Kidney (tissue), 14 donors: ENCODE measurements around the gene HSPA5. TPM values are rescaled to one million over a fixed set of nuclear protein-coding genes. Genes with fewer than 3 reads are reported as not detected.

Experiments
- DNase-seq, 5 donors: peaks; one replicate each; pipeline ENCODE4 v3.0.0-alpha.2; 2013 to 2020
- FAIRE-seq: peaks from 2 replicates; lab custom pipeline; 2012; peaks lifted over from hg19 to GRCh38; lab: Jason Lieb, UNC
- H3K27ac ChIP-seq, 2 donors: one replicate each; pipeline ENCODE4 v1.7.0; 2013; ENCODE audit warnings: low read depth in 2 of 2, low read length in 2 of 2, inconsistent platforms in 1 of 2
- H3K27me3 ChIP-seq: one replicate; pipeline ENCODE4 v1.7.1; 2013; ENCODE audit warnings: low read length, inconsistent platforms; ENCODE audit not compliant: control insufficient read depth, insufficient read depth
- H3K36me3 ChIP-seq, 3 donors: one replicate each; pipeline versions ENCODE4 v1.7.0 to v1.7.1; 2013; ENCODE audit warnings: low read length in 3 of 3, control low read depth in 1 of 3, inconsistent platforms in 1 of 3; ENCODE audit not compliant: insufficient read depth in 3 of 3, control insufficient read depth in 2 of 3
- H3K4me1 ChIP-seq, 3 donors: one replicate each; pipeline versions ENCODE4 v1.7.0 to v1.7.1; 2013; ENCODE audit warnings: low read length in 3 of 3, inconsistent platforms in 1 of 3, low read depth in 1 of 3; ENCODE audit not compliant: control insufficient read depth in 2 of 3, insufficient read depth in 2 of 3
- H3K4me3 ChIP-seq, 3 donors: one replicate each; pipeline versions ENCODE4 v1.7.0 to v1.8.1; 2013; ENCODE audit warnings: low read length in 3 of 3, control low read depth in 1 of 3, inconsistent platforms in 1 of 3
- H3K9ac ChIP-seq, 3 donors: one replicate each; pipeline versions ENCODE4 v1.7.0 to v1.7.1; 2013; ENCODE audit warnings: low read length in 3 of 3, control low read depth in 1 of 3, inconsistent platforms in 1 of 3
- H3K9me3 ChIP-seq, 3 donors: one replicate each; pipeline versions ENCODE4 v1.7.0 to v1.7.1; 2013; ENCODE audit warnings: low read length in 3 of 3, control low read depth in 1 of 3, inconsistent platforms in 1 of 3; ENCODE audit not compliant: control insufficient read depth in 2 of 3, insufficient read depth in 1 of 3
- CTCF ChIP-seq: IDR thresholded peaks from 3 replicates; pipeline ENCODE4 v1.5.1; 2012; ENCODE audit warnings: mild to moderate bottlenecking, moderate library complexity, borderline replicate concordance; ENCODE audit not compliant: insufficient read depth; ENCODE audit errors: extremely low read depth
- intact Hi-C: fragments of 100-400 bp; cut with DNase I; formaldehyde crosslinking; loops from one replicate; pipeline ENCODE4 v1.11.1; 2022
- polyA plus RNA-seq: library from polyadenylated mRNA; stranded (reverse); fragments of 350-450 nt; fragmentation: Illumina TruSeq; extraction: RNeasy Lipid Tissue Mini Kit (QIAGEN cat#74804); gene quantifications from one replicate; pipeline ENCODE4 v1.2.3, GENCODE V29; 2014; ENCODE audit warnings: low read depth, low replicate concordance; ENCODE audit not compliant: insufficient read depth
- total RNA-seq: library from RNA; stranded (reverse); fragmentation: NEBNext Ultra II Directional; extraction: Animal tissue kit (Norgen Biotek cat#: 25700); gene quantifications from one replicate; pipeline ENCODE4 v1.2.1, GENCODE V29; 2021
- donor health status: control.
- donor health status: control.
- donor health status: control.
- donor health status: control.
- donor health status: control.
- donor health status: DM: yes; HTN: yes; CAD: no.
- donor health status: Normal renal cell carcinoma (clear cell type).

Gene HSPA5
- total and polyA plus RNA-seq, 2 donors from 2014 or later, result 289 to 358 TPM

GRCh38 chr9:125254231-125254630 lies 13.1 kb upstream of the HSPA5 start:
- intact Hi-C loops, result no loop called here
- no peak overlapping the region for H3K27ac ChIP-seq

GRCh38 chr9:125246261-125246667 lies 5.1 kb upstream of the HSPA5 start:
- no peak for FAIRE-seq
- Histone ChIP-seq H3K36me3 (no peaks in the 10 kb centered on the region), H3K27me3 (no peaks in the 10 kb centered on the region), H3K4me1 (no peaks in the 10 kb centered on the region), H3K4me3 (no peak overlapping the region), H3K27ac (no peak overlapping the region), H3K9me3 (no peaks in the 10 kb centered on the region), H3K9ac (no peak overlapping the region)
- TF ChIP-seq CTCF, result no peak
- intact Hi-C loops, result no loop called here
- peak in 1 of 5 donors; percentile 4 for DNase-seq

More at GRCh38 chr9:125254231-125254630, 13.1 kb upstream of the HSPA5 start:
- Histone ChIP-seq H3K27me3 (no peaks in the 10 kb centered on the region), H3K4me1 (no peaks in the 10 kb centered on the region), H3K9ac (no peak overlapping the region), H3K4me3 (no peak overlapping the region), H3K9me3 (no peaks in the 10 kb centered on the region), H3K36me3 (no peaks in the 10 kb centered on the region)
- TF ChIP-seq CTCF, result no peak
- FAIRE-seq, result no peak
- DNase-seq, result no peak

GRCh38 chr9:125243792-125244260 lies 2.7 kb upstream of the HSPA5 start:
- H3K27ac ChIP-seq, result no peak overlapping the region
- intact Hi-C loops, result no loop called here
- H3K36me3 ChIP-seq, result peaks cover 3 to 6% (median 5%) of the 10 kb centered on the region in 3 donors
- no peak overlapping the region for H3K9ac ChIP-seq
- DNase-seq (peak in 1 of 5 donors; percentile 26), FAIRE-seq (no peak)
- H3K4me1 ChIP-seq, result peaks cover 0 to 5% (median 3%) of the 10 kb centered on the region in 3 donors
- no peak for TF ChIP-seq CTCF
- no peak overlapping the region for H3K4me3 ChIP-seq
- H3K27me3 ChIP-seq, result no peaks in the 10 kb centered on the region
- H3K9me3 ChIP-seq, result no peaks in the 10 kb centered on the region
